GM21367 (cell line): Measurements from ENCODE around the gene AUTS2.
A peak's percentile ranks its signal among the peaks of the same experiment; 100 is the strongest.

Source experiments
- ATAC-seq: cut with Tn5 transposase; IDR thresholded peaks from one replicate; pipeline ENCODE4 v1.9.1; 2021; ENCODE audit not compliant: unreplicated experiment

The AUTS2 gene

DNA sequence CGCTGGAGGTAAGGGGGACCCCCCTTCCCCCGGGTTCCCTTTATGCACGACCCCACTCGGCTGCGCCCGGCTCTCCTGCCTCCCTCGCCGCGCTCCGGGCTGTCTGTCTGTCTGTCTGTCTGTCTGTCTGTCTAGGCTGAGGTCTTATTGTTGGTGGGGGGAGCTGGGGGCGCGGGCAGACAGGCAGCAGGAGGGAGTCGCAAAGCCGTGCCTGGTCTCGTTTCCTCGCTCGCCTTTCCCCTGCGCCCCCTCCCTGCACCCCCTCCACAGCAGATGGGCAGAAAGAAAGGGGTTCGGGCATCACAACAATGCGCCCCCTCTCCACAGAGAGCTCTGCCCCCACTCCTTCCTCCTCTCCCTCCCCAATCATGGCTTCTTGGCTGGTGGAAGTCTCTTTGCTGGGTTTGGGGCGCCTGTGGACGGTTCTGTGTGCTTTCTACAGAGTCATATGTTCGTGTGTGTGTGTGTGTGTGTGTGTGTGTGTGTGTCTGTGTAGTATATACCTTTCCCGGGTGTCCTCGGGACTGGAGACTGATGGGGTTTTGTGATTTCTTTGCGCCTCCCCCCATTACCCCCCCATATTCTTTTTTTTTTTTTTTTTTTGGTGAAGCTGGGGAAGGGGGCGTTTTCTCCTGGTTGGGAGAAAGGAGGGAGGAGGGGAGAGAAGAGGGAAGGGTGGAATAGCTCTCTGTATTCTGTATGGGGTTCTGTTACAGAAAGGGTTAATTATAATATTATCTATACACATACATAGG, 1.9 kb downstream of the AUTS2 start:
- no peak for ATAC-seq

DNA sequence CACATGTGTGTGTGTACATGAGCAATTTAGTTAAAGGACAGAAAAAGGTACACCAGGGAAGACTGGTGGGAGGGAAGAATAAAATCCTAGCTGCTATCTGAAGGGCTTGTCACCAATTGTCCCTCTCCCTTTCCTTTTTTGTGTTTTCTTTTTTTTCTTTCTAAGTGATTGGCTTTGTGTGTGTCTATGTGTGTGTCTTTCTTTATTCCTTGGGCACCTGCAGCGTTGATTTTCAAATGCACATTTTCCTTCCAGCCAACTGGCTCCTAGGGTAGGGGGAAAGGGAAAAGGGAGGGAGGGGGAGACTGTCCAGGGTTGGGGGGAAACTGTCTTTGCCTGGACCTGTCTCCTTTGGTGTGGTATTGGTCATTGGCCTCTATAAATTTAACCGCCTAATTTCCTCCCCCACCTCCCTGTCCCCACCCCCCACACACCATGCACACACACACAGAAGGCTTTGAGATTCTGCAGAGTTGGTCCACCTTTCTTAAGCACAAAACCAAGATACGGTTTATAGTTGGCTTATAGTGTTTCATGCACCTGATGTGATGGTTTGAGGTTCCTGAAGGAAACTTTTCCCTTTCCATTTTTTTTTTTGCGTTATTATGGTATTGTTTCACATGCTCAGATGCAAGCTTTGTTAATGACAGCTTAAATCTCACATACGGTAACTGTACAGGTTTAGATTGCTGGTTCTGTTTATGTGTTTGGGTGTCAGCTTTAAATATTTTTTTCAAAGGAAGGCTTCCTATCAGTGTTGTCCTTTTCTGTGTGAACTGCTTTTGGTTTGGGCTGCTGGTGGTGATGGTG, 2.6 kb downstream of the AUTS2 start:
- no peak for ATAC-seq

DNA sequence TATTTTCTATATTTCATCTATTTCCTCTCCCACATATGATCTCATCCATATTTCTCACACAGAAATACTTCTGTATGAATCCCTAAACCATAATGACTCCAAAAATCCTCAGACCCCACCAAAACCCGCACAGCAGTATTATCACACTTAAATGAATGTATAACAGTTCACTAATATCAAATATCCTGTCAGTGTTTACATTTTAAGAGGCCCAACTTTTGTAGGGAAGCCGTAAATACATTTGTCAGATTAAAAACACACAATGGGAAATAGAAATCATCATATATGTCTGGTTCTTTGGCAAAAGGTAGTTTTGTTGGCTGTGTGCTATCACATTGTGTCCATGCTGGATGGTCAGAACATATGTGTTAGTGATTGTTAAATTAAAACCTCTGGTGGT, 4.2 kb downstream of the AUTS2 start:
- ATAC-seq: no peak

DNA sequence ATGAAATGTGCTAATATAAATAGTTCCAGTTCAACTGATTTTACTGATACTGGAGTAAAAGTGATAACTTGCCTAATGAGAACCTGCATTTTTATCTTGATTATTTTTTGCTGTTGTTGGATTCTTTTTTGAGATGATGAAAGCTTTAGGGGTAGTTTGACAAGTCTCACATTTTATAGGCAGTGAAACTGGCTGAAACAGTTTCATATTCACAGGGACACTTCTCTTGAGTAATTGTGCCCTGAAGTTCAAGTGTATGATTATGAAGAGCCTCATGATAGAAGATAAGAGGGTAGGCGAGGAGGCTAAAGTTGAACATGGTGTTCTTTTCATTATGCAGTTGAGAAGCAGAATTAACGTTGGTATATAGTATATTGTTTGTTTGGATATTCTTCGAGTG, 5.1 kb downstream of the AUTS2 start:
- ATAC-seq: no peak

DNA sequence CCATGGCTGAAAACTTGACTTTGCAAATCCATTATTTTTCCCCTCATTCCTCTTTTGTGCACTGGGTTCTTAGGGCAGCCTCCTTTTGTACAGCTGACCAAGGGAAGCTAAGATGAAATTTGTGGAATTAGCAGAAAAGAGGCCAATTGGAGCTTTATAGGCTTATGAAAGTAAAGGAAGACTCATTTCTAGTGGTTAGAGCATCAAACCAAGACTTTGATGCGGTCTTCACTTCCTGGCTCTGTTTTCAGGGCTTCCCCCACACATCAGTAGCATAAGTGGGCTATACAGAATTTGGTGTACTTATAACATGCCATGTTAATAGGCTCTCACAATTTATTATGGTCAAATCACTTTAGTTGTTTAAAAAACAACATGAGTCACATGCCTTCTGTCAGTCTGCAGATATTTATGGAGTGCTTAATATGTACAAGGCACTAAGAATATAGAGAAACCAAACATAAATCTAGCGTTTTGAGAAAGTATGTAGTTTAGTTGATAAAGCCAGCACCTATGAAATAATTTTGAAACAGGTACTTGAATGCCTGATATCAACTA, 5.7 kb downstream of the AUTS2 start:
- peak; percentile 52 for ATAC-seq

DNA sequence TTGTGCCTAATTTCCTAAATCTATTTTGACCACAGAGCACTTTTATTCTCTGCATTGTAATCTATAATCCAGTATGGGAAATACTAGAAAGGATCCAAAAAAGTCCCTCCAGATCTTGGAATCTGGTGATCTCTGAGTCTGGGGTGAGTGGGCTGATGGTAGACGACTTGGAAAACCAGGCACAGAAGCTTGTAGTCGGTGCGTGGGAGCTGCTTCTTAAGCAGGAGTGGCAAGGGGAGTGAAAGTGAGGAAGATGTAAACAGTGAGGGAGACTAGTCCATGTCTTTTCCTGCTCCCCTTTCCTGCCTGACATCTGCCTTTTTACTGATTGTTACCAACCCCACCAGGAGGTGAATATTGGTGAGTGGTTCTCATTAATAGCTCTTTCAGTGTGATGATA, 6.8 kb downstream of the AUTS2 start:
- no peak for ATAC-seq

DNA sequence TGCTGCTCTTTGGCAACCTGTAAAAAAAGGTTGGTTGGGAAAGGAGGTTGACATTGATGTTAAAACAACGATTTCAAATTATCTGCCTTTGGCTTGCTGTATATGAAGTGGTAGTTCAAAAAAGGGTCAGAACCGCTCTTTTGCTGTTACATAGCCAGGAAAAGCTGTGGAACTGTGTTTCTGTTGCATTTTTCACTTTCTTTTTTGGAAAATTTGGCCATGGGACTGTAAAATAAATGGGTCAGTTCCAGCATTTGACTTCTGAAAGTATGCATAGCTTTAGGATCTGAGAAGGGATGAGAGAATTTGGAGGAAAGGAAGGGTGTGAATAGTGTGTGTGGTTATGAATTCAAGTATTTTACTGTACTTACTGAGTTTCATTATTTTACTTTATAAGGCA, 7.3 kb downstream of the AUTS2 start:
- no peak for ATAC-seq

DNA sequence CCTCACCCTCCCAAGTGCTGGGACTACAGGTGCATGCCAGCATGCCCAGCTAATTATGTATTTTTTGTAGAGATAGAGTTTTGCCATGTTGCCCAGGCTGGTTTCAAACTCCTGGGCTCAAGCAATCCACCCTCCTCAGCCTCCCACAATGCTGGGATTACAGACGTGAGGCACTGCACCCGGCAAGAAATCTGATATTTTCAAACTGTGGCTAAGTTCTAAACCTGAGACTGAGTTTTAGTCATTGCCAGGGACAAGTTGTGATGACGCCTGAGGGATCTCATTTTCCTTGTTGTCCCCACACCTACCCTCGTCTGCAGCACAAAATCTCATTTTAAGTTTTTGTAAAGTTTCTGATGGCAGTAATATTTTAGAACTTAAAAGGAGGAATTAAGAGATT, 9.8 kb downstream of the AUTS2 start:
- ATAC-seq: no peak

DNA sequence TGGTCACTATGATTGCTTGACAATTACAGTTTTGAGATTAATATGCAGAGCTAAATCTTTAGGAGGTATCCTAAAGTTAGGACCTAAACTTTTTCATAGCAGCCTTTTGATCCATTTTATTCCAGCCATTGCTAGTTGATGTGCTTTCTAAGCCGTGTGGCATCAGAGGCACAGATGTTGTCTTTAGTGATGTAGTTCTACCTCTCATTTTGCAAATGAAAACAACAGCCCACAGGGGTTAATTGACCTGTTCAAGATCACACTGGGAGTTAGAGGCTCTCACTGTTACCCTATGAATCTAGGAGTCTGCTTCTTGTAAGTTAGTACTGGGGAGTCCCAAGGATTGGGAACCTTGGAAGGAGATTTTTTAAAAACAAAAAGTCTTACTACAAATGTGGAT, 10.6 kb downstream of the AUTS2 start:
- no peak for ATAC-seq

DNA sequence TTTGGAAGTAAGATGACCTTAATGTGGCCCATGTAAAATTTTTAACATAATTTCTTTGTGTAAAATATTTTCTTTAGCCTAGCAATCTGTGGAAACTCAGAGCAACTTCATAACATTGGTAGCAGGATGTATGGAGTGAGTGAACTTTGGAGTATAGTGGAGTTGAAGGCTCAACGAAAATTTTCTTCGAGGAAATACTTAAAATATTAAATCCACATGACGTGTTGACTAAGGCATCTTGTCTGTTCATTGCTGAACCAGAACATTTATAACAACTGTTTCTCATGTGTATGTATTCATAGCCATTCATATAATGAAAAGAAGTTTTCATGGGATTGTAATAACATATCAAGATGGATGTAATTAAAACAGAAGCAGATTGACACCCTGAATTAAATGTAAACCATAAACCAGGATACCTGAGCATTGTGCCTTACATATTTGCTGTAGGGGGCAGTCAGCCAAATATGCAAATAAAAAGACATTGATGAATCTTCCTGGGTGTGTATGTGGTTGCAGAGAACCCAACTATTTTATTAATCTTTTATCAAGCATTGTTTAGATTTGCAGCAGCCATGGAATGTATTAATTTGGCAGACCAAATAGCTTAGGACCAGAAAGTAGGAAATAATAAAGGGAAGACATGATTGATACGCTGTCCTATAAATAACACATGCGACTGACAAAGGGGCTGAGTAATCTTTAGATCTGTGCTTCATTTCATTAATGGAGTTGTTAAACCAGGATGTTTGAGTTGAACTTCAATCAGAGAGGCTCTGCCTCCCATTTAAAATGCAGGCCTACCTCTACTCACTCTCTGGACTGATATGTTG, 11.5 kb downstream of the AUTS2 start:
- ATAC-seq: no peak

DNA sequence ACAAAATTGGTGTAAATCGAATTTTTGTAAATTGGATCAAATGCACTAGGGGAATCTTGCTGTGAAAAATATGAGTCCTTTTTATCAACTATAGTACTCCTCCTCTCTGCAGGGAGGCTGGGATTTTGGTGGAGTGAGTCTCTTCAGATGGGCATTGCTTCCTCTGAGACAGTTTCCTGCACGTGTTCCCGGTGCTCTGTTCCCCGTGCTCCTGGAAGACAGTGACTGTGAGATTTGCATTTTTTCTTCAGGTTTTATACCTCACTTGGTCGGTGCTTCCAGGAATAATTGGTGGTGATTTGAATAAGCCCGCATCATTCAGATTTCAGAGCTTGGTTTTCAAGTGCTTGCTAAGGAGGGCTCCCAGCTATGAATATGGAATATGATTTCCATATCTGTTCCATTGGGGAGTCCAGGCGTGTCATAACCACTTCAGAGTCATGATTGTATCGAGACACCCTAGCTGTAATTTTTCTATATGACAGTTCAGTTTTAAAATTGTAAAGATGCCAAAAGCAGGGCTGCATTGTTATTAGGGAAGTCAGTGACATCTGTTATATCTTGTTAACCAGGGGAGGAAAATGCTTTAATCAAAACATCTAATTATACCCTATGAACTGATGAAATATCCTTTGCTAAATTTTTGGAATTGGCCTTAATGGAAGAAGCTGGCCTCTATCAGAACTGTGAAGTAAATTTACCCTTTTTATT, 12.3 kb downstream of the AUTS2 start:
- no peak for ATAC-seq

DNA sequence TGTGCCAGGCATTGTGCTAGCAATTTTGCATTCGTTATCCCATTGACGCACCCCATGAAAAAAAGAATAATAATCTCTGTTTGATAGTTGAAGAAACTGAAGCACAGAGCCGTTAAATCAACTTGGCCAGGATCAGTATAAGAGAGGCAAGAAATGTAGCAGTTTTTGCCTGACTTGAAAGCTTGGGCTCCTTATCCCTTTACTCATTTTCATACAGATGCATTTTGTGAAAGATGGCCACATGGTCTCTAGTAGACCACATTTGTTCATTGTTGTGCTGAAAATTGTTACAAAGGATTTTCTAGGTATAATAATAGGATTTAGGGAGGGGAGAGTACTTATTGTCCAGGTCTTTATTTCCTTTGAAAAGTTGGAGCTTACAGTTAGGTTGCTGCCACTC, 14.7 kb downstream of the AUTS2 start:
- no peak for ATAC-seq

DNA sequence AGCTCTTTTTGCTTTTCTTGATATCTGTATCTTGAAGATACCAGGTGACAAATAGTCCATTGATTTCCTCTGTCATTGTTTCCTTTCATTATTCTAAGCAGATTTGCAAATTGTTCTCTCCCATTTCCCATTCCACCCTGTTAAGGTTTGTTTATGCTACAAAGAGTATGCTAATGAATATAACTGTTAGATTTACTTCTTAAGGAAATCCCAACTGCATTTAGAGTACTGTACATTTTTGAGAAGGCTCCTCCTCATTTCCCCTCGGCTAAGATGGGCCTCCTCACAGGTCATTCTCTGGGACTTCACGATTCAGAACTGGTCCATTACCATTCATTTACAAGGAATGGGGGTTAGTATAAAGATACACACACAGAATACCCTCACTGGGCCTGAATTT, 15.6 kb downstream of the AUTS2 start:
- ATAC-seq: no peak

DNA sequence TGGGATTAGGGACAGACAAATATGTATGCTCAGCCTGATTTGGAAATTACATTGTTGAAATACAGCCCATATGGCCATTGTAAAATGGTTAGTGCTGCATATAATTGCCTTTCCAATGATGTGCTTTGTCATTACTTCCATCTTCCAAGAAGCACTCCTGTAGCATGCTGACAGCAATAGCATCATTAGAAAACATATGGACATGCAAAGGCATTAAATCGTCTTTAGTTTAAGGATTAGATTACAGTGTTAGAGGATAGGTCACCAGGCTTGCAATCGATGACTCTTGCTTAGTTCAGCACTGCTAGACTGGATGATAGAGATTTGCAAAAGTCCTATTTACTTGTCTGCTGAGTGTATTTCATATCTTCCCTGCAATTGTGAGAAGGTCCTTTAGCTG, 17.4 kb downstream of the AUTS2 start:
- ATAC-seq: no peak

DNA sequence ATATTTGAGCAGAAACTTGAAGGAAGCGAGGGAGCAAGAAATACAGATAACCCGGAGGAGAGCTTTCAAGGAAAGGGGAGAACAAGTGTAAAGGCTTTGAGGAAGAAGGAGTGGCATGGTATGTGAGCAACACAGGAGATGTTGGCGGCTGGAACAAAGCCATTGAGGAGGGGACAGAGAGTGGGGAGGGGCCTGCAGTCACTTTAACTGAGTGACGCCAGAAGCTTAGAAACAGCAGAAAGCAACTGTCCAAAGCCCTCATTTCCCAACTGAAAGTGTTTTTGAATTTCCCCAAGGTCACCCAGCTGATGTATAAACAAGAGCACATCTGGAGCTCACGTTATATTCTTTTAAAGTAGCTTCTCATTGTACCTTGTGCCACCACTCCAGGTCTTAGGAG, 19.1 kb downstream of the AUTS2 start:
- no peak for ATAC-seq

DNA sequence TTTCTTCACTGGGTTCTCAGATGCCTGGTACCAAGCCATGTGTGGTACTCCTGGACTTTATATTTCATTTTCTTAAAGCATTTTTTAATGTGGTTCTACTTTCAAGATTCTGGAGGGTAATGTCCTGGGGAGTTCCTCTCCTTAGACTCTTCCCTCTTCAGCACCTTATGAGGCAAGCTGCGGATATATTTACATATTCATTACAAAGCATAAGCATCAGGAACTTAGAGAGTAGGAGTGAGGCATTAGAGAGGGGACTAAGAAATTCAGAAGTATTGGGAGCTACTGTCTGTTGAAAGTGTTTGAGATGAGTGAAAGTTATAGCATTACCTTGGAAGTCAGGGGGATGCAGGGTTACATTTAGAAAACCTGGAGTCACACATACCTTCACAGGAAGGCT, 20.8 kb downstream of the AUTS2 start:
- ATAC-seq: no peak

DNA sequence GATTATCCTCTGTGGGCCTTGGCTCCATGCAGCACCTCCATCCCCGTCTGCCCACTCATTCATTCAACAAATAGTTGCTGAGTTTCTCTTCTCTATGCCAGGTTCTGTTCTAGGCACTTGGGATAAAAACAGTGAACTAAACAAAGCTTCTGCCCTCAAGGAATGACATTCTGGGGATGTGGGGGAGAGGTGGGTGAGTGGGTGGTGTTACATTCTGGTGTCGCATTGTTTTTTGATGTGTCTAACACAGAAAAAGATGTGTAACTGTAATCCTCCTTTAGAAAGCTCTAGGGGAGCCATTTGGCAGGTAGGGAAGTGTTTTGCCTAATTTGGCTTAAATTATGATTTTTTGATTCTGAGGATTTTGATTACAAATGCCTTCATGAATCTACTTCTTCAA, 21.4 kb downstream of the AUTS2 start:
- ATAC-seq: no peak

DNA sequence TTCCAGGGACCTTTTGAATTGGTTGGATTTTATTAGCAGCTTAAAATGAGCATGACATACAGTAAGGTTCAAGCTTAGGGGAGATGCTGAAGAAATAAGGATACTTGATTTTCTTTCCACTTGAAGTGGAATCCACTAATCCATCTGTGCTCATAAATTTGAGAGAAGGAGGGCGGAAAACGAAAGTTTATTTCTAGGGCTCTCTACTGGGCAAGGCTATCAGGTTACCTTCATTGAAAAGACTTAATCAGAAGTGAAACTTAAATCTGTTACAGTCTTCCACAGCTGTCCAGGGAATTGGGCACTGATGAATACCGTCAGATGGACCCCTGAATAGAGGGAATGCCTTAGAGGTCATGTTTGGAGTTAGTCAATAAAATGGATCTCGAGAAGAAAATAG, 21.8 kb downstream of the AUTS2 start:
- no peak for ATAC-seq

DNA sequence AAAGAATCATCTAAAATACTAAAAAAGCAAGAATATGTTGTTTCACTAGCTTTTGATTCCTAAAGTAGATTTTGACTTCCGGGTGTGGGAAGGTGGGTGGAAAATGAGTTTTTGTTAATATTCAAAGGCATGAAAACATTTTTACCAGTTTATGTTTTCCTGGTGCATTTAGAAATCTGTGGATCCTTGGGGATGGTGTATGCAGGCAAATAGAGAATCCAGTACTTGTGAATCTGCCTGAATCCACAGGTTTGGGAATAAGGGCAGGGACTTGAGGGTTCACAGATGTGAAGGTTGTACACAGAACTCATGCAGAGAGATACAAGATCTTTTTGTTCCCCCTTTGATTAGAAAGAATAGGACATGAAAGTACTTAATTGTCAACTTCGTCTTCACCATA, 22.4 kb downstream of the AUTS2 start:
- no peak for ATAC-seq

DNA sequence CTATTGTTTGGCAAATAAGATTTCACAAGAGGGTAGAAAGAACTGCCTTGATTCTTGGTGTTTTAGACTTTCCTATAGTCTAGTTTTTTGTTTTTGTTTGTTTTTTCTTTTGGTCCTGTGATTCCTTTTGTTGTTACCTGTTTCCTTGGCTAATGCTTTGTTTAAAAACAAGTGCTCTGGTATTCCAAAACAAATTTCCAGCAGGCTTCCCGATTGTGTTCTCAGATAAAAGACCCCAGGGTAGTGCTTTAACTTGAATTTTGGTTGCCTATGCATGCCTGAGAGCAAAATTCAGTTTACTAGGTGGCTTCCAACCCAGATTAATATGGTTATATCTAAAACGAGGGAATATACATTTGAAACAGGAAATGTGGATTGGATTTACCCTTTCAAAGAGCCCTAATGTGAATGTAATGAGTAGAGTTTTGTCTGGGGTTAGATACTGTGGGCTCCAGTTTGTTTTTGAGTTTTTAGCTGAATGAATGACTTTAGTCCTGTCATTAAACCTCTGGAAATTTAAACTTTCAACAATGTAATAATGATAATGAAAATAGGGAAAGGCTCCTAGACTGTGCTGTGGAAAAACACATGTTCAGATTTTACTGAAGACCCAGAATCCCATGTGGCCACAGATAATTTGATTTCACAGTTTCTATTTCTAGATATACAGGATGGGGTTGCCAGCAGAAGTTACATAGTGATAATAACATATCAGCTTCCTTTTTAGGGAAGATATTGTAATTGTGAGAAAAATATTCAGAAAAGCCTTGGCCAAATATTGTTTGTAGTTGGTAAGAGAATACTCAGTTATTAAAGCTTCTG, 23.9 kb downstream of the AUTS2 start:
- ATAC-seq: no peak
